Measurements from ENCODE around the gene CLEC2D.

DNA sequence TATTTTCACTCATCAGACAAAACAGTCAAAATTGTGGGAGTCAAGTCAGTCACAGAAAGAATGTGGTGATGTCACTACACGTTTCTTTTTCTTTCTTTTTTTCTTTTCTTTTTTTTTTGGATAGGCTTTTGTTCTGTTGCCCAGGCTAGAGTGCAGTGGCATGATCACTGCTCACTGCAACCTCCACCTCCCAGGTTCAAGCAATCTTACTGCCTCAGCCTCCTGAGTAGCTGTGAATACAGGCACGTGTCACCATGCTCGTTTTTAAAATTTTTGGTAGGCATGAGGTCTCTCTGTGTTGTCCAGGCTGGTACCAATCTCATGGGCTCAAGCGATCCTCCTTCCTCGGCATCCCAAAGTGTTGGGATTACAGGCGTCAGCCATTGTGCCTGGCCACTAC, 61.1 kb downstream of the CLEC2D start:
- TF ChIP-seq, protein P1, sequence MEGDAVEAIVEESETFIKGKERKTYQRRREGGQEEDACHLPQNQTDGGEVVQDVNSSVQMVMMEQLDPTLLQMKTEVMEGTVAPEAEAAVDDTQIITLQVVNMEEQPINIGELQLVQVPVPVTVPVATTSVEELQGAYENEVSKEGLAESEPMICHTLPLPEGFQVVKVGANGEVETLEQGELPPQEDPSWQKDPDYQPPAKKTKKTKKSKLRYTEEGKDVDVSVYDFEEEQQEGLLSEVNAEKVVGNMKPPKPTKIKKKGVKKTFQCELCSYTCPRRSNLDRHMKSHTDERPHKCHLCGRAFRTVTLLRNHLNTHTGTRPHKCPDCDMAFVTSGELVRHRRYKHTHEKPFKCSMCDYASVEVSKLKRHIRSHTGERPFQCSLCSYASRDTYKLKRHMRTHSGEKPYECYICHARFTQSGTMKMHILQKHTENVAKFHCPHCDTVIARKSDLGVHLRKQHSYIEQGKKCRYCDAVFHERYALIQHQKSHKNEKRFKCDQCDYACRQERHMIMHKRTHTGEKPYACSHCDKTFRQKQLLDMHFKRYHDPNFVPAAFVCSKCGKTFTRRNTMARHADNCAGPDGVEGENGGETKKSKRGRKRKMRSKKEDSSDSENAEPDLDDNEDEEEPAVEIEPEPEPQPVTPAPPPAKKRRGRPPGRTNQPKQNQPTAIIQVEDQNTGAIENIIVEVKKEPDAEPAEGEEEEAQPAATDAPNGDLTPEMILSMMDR (IDR thresholded peaks at IDR 0.05), result no peak
- no peak for TF ChIP-seq EZH2 (IDR thresholded peaks at IDR 0.05; ENCODE audit: borderline replicate concordance, insufficient read depth, low read depth, low read length, poor library complexity, severe bottlenecking)
